Smooth muscle cell of the brain vasculature (primary cell): ENCODE results near the gene ZNF467.

Experiments
- DNase-seq: peaks from one replicate; pipeline ENCODE4 v3.0.0-alpha.2; 2012; ENCODE audit warnings: low read depth, low spot score

ZNF467 gene, protein sequence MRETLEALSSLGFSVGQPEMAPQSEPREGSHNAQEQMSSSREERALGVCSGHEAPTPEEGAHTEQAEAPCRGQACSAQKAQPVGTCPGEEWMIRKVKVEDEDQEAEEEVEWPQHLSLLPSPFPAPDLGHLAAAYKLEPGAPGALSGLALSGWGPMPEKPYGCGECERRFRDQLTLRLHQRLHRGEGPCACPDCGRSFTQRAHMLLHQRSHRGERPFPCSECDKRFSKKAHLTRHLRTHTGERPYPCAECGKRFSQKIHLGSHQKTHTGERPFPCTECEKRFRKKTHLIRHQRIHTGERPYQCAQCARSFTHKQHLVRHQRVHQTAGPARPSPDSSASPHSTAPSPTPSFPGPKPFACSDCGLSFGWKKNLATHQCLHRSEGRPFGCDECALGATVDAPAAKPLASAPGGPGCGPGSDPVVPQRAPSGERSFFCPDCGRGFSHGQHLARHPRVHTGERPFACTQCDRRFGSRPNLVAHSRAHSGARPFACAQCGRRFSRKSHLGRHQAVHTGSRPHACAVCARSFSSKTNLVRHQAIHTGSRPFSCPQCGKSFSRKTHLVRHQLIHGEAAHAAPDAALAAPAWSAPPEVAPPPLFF

GRCh38 chr7:149773446-149774236, at the start of gene ZNF467:
ZNF467 (minus strand) TSS chr7:149773588; CDS start chr7:149771032, 2,556 bp downstream.
- DNase-seq = no peak

- DNase-seq = no peak
Observed at GRCh38 chr7:149822353-149822943, 49.1 kb upstream of the ZNF467 start.

- no peak for DNase-seq
Observed at GRCh38 chr7:149821191-149822148, 48.1 kb upstream of the ZNF467 start.

GRCh38 chr7:149820622-149821190, 47.3 kb upstream of the ZNF467 start:
- DNase-seq = no peak

- no peak for DNase-seq
Observed at GRCh38 chr7:149819961-149820340, 46.6 kb upstream of the ZNF467 start.

GRCh38 chr7:149819141-149819960, 46.0 kb upstream of the ZNF467 start:
- no peak for DNase-seq

DNA sequence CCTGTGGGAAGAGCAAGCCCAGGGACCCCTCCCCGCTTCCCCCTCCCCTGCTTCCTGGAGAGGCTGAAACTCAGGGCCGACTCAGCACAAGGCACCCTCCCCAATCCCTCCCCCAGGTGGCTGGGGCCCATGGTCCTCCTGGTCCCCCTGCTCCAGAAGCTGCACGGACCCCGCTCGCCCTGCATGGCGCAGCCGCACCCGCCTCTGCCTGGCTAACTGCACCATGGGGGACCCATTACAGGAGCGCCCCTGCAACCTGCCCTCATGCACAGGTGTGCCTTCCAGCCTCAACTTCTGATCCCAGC, 45.1 kb upstream of the ZNF467 start:
- no peak for DNase-seq

DNA sequence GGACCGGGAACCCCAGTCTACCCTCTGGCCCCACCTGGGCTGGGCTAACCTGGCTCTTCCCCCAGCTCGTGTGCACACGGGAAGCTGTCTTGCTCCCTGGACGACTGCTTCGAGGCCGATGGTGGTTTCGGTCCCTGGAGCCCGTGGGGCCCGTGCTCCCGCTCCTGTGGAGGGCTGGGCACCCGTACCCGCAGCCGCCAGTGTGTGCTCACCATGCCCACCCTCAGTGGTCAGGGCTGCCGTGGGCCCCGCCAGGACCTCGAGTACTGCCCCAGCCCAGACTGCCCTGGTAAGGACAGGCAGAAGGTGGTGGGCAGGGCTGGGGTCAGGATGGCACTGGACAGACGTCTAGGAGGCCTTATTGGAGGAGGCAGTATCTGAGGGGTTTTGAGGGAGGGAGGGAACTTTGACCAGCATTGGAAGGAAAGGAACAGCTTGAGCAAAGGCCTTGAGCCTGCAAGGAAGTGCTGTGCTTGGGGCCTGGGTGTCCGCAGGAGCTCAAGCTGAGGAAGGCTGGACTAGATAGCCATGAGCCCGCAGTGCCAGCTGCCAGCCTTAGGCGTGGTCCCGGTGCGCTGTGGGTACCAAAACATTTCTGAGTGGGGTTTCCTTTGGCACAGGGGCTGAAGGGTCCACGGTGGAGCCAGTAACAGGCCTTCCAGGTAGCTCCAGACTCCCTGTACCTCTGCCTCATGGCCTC, 44.6 kb upstream of the ZNF467 start:
- DNase-seq = no peak

DNA sequence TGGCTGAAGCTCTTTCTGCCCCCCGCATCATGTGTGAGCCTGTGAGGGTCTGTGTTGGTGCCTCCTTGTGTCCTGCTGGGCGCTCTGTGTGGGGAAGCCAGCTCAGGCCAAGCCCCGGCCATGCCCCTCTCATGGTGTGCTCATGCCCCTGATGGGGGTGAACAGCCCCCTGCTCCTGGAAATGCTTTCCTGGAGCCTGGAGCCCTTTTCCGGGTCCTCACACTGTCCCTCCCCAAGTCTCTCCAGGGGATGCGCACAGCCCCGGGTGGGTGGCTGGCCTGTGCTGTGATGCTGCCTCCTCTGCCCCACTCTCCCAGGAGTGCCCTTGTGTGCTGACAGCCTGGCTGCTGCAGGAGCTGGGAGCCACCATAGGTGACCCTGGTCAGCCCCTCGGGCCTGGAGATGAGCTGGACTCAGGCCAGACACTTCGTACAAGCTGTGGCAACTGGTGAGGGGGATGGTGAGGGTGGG, 43.9 kb upstream of the ZNF467 start:
- no peak for DNase-seq

- no peak for DNase-seq
Observed at GRCh38 chr7:149816794-149817193, 43.4 kb upstream of the ZNF467 start.

- no peak for DNase-seq
Observed at GRCh38 chr7:149816267-149816751, 42.9 kb upstream of the ZNF467 start.

DNA sequence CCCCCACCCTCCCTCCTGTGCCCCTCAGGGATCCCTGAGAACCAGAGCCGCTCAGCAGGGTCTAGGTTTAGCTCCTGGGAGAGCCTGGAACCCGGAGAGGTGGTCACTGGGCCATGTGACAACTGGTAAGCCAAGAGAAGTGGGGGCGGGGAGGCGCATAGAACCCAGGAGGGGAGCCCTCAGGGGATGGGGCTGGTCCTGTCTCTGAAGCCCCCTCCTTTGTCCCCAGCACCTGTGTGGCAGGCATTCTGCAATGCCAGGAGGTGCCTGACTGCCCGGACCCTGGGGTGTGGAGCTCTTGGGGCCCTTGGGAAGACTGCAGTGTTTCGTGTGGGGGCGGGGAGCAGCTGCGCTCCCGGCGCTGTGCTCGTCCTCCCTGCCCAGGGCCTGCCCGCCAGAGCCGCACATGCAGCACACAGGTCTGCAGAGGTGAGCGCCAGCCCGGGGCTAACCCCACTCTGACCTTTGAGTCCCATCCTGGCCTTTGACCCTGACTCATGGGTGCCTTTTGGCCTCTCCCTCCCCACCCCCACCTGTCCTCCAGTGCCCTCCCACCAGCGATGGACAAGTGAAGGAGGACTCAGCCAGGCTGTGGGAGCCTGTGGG, 42.4 kb upstream of the ZNF467 start:
- no peak for DNase-seq

DNA sequence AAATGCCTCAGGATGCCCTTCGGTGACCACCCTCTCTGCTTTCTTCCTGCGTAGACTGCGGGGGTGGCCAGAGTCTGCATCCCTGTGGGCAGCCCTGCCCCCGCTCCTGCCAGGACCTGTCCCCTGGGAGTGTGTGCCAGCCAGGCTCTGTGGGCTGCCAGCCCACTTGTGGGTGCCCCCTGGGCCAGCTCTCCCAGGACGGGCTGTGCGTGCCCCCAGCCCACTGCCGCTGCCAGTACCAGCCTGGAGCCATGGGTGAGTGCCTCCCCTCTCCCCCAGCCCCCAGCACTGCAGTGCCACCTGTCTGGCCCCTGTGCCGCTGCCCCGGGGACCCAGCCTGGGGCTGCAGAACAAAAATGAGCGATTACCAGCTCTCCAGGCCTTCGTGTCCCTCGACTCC, 41.7 kb upstream of the ZNF467 start:
- no peak for DNase-seq

- no peak for DNase-seq
Observed at GRCh38 chr7:149814494-149814893, 41.1 kb upstream of the ZNF467 start.

DNA sequence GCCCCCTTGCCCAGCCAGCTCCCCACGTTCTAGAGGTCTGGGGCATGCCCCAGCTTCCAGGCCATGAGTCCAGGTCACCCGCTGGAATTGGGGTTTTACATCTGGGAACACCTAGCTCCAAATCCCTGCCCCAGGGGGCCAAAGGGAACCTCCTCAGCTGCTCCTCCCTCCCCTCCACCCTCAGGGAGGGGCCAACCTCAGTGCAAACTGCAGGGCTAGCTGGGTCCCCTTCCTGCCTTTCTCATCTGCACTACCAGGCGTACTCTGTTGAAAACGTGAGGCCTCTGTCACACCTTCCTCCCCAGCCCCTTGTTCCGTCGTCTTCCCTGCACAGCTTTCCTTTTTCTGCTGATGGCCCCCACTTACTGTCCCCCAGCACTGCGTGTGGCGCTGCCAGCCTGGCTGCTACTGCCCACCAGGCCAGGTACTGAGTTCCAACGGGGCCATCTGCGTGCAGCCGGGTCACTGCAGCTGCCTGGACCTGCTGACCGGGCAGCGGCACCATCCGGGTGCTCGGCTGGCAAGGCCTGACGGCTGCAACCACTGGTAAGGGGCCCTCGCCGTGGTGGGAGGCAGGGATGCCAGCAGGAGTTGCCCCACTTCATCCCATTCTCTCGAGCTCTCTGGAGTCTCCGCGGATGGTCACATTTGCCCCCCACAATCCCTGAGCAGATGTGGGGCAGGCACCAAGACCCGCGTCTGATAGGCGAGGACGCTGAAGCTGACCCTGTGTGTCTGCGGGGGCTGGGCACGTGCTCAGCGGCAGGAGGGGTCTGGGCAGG, 40.1 kb upstream of the ZNF467 start:
- no peak for DNase-seq

DNA sequence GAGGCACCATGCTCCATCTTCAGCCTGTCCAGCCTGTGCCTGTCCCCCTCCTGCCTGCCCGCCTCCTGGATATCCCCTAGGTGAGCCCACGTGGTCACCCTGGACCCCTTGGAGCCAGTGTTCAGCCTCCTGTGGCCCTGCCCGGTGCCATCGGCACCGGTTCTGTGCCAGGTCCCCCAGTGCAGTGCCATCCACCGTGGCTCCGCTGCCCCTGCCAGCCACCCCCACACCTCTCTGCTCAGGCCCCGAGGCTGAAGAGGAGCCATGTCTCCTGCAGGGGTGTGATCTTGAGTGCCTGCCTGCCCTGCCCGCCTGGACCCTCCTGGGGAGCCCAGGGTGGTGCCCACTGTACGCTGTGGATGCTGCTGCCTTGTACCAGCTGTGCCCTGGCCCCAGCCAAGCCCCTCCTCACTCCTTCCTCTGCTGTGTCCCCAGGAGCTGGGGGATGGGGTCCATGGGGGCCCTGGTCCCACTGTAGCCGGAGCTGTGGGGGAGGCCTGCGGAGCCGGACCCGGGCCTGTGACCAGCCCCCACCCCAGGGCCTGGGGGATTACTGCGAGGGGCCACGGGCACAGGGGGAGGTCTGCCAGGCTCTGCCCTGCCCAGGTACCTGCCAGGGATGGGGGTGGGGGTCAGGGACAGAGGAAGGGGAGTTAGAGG, 38.6 kb upstream of the ZNF467 start:
- no peak for DNase-seq

DNA sequence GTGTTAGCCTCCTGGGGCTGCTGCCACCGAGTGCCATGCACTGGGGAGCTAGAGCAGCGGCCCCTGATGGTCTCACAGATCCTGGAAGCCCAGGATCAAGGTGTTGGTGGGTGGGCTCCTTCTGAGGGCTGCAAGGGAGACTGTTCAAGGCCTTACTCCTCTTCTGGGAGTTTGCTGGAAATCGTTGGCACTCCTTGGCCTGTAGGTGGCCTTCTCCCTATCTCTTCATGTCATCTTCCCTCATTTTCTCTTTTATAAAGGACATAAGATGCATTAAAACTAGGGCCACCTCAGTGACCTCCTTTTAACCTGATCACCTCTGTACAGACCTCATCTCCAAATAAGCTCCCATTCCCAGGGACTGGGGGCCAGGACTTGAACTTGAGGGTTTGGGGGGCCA, 37.8 kb upstream of the ZNF467 start:
- no peak for DNase-seq
